DMS79 treated with DMSO at 0.1 percent for 48 hours (cell line): ENCODE results near the gene NFIA.

Source experiments
- DNase-seq: peaks from one replicate; lab custom pipeline; 2025; lab: John Stamatoyannopoulos, UW

The NFIA gene

DNA sequence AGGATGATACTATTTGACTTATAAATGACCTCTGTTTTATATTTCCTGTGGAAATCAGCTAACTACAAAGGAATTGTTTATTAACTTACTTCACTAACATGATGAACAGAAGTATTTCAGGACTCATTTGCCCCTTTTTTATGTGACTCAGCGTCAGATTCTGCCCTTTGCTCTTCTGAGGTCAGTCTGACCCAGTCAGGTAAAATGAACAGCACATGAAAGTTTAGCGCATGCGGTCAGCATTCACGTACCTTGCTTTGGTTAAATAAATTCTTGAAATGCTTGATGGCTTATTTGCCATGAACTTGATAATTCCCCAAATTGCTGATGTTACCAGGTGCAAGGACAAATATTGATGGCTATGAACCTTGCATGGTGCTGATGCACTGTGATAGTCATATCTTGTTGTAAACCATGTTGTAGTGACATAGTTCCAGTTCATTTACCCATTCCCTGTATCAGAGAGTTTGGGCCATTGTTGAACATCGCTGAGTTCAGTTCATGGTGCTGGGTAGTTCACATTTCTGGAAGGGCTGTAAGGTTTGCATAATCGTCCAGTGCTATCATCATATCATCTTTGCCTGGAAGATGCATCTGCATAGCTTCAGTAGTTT lies 133.4 kb downstream of the NFIA start:
- DNase-seq: no peak

GRCh38 chr1:61220536-61220935 lies 138.2 kb downstream of the NFIA start:
- DNase-seq: no peak

DNA sequence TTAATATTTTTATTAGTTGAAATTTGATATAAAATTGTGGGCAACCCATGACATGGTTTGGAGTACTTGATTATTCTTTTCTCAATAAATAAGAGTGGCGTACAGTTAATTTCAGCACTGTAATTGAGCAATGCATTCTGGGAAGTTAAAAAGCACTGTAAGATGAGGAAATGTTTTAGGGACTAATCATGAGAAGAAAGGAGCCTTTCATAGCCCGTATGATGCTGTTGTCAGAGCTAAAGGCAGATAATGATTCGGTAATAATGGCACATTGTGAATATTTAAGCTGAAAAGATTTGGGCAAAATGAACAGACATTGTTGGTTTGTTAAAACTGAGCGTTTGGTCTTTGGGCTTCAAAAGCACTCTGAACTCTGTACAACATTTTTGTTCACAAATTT lies 139.3 kb downstream of the NFIA start:
- peak; percentile 23 for DNase-seq

DNA sequence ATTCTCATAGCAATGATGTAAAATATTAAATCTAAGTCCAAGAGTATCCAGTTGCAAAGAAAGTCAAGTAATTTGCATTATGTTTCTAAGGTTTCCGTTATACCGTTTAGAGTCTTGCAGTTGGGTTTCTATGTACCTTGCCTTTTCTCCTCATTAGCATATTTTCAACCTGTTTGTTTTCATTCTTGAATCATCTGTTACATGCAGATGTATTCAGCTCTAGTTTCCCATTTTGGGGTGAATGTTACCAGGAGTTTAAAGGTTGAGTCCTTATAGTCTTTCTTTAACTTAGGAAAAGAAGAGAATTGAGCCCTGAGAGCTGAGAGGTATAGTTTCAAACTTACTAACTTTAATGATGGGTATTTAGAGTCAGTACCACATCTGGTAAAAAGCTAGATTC lies 139.9 kb downstream of the NFIA start:
- no peak for DNase-seq

DNA sequence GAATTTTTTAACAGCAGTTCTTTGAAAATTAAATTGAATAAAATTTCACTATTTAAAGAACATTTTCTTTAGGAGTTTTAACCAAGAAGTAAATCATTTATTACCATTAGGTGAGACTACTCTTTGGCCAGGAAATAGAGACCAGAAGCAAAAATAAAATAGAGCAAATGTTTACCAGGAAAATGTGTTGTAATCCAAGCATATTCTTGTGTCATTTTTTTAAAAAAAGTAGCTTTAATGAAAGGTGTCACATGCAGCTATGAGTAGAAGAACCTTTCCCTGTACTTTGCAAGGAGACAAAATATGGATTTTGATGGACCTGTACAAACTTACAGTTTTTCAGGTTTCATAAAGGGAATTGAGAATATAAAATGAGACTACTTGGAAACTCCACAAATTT lies 140.8 kb downstream of the NFIA start:
- DNase-seq: no peak

GRCh38 chr1:61224609-61225008 lies 142.2 kb downstream of the NFIA start:
- peak; percentile 95 for DNase-seq

DNA sequence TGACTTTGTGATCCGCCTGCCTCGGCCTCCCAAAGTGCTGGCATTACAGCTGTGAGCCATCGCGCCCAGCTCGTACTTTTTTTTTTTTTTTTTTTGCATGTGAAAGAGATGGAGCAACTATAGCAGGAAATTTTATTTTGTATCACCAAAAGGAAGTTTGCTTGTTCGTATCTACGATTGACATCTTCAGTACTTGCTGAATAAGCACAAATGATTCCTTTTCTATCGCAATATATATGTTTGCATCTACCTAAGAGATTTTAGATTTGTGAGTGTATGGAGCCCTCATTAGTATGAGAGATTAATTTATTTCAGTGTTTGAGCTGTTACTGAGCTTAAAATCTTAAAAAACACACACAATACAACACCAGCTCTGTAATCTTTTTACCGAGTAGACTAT lies 143.1 kb downstream of the NFIA start:
- DNase-seq: no peak

DNA sequence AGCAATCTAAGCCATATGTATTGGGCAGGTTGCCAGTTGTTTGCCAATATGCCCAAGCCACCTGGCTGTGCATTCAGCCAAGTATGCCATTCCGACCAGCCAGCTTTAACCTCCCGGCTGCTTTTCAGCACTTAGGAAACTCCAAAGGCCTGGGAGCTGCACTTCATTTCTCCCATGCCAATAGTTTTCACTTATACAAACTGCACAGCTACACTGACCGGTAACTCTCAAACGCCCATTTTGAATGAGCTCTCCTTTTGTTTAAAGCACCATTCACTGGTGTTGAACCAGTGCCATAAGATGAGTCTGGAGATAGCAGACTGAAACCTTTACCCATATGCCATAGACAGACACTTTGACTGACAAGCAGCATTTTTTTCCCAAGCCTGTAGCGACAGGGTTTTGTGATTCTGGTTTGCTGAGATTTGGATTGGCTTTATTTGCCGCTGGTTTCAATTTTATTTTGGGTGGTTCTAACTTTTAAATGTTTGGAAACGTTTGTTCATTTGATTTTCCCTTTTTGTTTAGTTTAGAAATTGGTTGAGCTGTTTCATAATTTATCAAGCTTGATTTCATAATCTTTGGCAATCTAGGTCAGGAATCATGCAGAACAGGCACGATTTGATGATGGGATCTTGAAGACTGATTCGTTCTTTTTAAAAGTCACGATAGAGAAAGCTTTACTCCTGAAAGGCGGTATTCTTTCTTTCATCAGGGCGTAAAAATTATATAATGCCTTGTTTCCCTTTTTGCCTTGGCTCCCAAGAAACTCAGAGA lies 144.6 kb downstream of the NFIA start:
- peak; percentile 89 for DNase-seq

DNA sequence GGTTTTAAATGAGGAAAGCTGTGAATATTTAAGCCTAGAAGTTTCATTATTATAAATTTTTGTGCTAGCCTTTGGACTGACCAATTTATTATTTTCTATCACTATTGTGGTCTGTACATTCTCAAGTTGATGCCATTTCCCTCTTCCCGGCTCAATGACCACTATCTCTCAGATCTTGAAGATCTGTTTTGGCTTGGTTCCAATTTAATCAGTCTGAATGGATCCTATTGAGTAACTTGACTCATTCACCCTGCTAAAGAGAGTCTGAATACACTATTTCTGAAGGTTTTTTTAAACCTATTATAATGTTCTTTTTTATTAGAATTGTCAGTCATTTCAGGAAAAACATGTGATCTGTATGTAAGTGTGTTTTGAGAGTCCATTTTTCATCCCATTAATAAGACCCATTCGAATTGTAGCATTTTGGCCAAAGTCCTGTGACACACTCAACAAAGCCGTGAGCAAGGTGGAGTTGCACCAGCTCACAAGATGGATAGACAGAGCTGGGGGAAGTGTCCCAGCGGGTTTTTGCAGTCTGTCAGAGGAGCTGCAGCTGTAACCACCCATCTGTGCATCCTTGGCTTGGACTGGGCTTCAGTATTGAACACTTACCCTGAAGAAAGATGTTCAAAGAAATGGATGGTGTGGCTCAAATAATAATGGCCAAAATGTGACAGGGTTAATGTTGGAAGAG lies 145.6 kb downstream of the NFIA start:
- peak; percentile 75 for DNase-seq

GRCh38 chr1:61230523-61230922 lies 148.2 kb downstream of the NFIA start:
- no peak for DNase-seq

GRCh38 chr1:61231795-61232194 lies 149.4 kb downstream of the NFIA start:
- no peak for DNase-seq

DNA sequence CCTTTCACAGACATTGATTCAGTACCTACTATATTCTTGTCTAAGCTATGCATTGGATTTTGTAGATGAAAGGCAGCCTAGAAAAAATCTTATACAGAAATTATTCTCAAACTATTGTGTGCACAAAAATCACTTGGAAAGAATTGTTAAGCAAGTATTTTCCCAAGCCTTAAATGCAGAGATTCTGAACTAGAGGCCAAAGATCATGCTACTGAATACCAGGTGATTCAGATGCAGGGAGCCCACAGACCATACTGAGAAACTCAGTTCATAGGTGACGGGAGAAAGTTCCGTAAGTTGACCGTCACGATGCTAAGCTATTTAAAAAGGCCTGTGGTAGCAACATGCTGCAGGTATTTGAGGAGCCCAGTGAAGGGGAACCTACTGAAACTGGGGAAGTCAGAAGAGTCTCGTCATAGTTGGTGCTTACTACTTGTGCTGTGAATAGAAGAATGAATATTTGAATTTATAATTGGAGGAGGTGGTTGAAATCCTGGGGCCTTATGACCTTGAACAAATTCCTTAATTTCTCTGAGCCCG lies 150.8 kb downstream of the NFIA start:
- no peak for DNase-seq

GRCh38 chr1:61234587-61234919 lies 152.2 kb downstream of the NFIA start:
- DNase-seq: no peak

GRCh38 chr1:61237147-61237546 lies 154.8 kb downstream of the NFIA start:
- DNase-seq: no peak

- DNase-seq: peak; percentile 25
Measured at GRCh38 chr1:61237659-61238358, 155.4 kb downstream of the NFIA start.

GRCh38 chr1:61238359-61238665 lies 156.0 kb downstream of the NFIA start:
- no peak for DNase-seq

GRCh38 chr1:61240878-61241277 lies 158.5 kb downstream of the NFIA start:
- no peak for DNase-seq

- peak; percentile 98 for DNase-seq
Measured at GRCh38 chr1:61241411-61241838, 159.1 kb downstream of the NFIA start.

GRCh38 chr1:61241973-61242381 lies 159.6 kb downstream of the NFIA start:
- peak; percentile 98 for DNase-seq

DNA sequence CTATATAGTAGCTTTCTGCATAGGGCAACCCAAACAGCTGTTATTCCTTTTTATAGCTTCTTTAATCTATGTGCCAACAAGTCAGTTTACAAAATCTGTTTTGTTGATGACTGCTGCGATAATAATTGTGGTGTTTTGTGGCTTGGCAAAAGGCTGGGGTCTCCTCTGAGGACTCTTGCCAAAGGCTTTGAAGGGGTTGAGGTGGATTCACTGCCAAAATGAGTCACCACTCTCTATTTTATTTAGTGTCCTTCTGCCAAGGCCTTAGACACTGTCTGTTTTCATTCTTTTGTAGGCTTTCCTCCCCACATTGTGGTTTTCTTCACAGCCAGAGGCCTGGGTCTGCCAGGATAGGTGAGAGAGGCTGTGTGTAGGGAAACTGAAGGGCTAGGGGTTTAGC lies 161.8 kb downstream of the NFIA start:
- peak; percentile 84 for DNase-seq

DNA sequence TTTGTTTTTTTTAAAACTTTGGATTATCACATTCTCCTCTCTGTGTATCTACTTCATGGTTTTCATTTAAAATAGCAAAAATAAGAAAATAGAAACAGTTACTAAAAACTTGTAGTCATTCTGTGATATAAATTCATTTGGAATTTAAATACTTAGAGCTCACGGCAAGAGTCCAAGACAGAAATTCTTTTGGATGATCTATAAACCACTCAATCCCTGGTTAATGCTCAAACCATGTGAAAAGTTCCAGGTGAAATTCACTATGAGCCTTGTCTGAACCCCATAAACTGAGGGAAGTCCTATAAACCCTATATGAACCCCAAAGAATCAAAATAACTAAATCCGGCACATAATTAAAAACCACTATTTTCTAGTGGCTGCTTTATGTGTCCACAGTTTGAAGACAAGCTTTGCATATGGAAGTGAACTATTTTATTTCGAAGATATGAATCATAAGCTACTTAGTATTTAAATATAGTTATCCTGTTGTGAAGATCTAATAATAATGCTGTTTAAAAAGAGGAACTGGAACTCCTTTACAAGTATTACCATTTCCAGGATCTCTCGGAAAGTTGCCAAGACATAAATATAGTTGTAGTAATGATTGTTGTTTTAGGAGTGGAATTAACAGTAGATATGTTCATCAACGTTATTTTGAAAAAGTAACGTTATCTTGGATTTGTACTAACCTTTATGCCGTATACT lies 163.5 kb downstream of the NFIA start:
- no peak for DNase-seq
